ENCODE results near the gene RAPGEF6. TPM values are rescaled to one million over a fixed set of nuclear protein-coding genes. Genes with fewer than 3 reads are reported as not detected.
A peak's percentile ranks its signal among the peaks of the same experiment; 100 is the strongest.
"Not testable (repeated sequence)": the region's sequence is repeated elsewhere in the genome, so short reads cannot be mapped to it uniquely, and the experiment has no call there.

The RAPGEF6 gene
- total RNA-seq, 5 donors from 2014 or later (not counting 1 experiment from before 2014, with no cell fraction given), result 82.9 to 122 (median 87.7) TPM

DNA sequence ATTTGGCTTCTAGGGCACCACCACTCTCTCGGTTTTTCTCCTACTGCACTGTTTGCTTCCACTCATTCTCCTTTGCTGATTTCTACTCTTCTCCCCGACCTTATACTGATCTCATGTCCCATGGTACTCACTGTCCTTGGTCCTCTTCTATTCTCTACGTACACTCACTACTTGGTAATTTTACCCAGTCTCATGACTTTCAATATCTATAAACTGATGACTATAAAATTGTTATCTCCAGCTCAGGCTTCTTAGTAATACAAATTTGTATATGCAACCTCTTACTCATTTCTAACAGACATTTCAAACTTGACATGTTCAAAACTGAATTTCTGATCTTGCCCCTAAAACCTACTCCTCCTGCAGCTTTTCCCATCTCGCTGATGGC, 4.1 kb downstream of the RAPGEF6 start:
- Histone ChIP-seq H3K27ac (ENCODE audit: low read length) (no peak overlapping the region), H3K4me1 (ENCODE audit: control insufficient read depth in 1 of 2, extremely low read depth in 1 of 2, insufficient read depth in 2 of 2, low read length in 2 of 2) (peaks cover 29 to 45% of the 10 kb centered on the region in 2 experiments), H3K27me3 (replicated peaks in 1 of 2; ENCODE audit: control insufficient read depth in 2 of 2, extremely low read depth in 1 of 2, insufficient read depth in 2 of 2, low read length in 1 of 2) (no peaks in the 10 kb centered on the region), H3K4me3 (ENCODE audit: control insufficient read depth in 1 of 2, extremely low read depth in 1 of 2, low read length in 1 of 2) (no peak overlapping the region), H3K9me3 (no peaks in the 10 kb centered on the region), H3K36me3 (ENCODE audit: control insufficient read depth in 2 of 2, extremely low read depth in 1 of 2, insufficient read depth in 1 of 2, low read length in 1 of 2) (no peaks in the 10 kb centered on the region)
- ATAC-seq (replicated peaks in 1 of 4) (no peak), DNase-seq (no peak)
- Mint-ChIP-seq H3K27ac (no peak overlapping the region), H3K36me3 (peaks cover 11% of the 10 kb centered on the region), H3K27me3 (no peaks in the 10 kb centered on the region), H3K9me3 (no peaks in the 10 kb centered on the region), H3K4me1 (peaks cover 13 to 51% (median 17%) of the 10 kb centered on the region in 3 donors), H3K4me3 (no peak overlapping the region)
- ChIA-PET CTCF (interaction anchor here (0.6 to 1.0 kb wide), 2 partner anchors 17 to 41 kb away, joined by 3 to 4 read pairs; no protein-coding TSS in a partner anchor), POLR2A (interaction anchor here (0.6 to 0.7 kb wide), 4 partner anchors 26 to 526 kb away, joined by 3 to 9 read pairs (median 5); no protein-coding TSS in a partner anchor)
- WGBS (ENCODE audit: insufficient coverage), result 66% methylated on average over 4 of the region's 4 CpGs

DNA sequence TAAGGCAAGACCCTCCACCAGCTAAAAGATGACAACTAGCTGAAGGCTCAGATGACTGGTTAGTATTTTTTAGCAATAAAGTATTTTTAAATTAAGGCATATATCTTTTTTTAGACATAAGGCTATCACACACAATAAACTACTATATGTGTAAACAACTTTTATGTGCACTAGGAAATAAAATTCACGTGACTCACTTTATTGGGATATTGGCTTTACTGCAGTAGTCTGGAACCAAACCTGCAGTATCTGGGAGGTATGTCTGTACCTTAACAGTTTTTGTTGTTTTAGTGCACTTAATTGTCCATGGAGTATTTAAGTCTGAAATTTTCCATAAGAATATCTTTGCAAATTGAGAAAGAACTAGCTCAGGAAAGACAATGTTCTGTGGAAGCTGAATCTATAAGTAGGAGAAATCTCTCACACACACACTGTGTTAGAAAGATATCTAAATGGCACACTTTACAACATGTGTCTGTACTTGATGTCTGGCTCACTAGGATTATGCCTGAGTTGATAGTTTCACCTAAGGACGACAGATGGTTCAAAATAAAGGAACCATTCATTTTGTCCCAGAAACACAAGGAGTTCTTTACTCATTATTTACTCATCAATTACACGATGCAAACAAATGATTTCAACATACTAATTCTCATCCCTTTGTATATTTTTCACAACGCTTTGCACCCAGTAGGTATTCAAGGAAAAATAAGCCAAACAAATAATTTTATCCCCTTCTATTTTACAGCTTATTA, 4.6 kb downstream of the RAPGEF6 start:
- Histone ChIP-seq H3K27me3 (replicated peaks in 1 of 2; ENCODE audit: control insufficient read depth in 2 of 2, extremely low read depth in 1 of 2, insufficient read depth in 2 of 2, low read length in 1 of 2) (no peaks in the 10 kb centered on the region), H3K4me3 (ENCODE audit: control insufficient read depth in 1 of 2, extremely low read depth in 1 of 2, low read length in 1 of 2) (no peak overlapping the region), H3K36me3 (ENCODE audit: control insufficient read depth in 2 of 2, extremely low read depth in 1 of 2, insufficient read depth in 1 of 2, low read length in 1 of 2) (no peaks in the 10 kb centered on the region), H3K9me3 (no peaks in the 10 kb centered on the region), H3K4me1 (ENCODE audit: control insufficient read depth in 1 of 2, extremely low read depth in 1 of 2, insufficient read depth in 2 of 2, low read length in 2 of 2) (peaks cover 27 to 45% of the 10 kb centered on the region in 2 experiments), H3K27ac (ENCODE audit: low read length) (no peak overlapping the region)
- ATAC-seq (replicated peaks in 1 of 4) (no peak), DNase-seq (no peak)
- ChIA-PET CTCF (interaction anchor here (0.6 to 1.4 kb wide), 7 partner anchors 18 to 372 kb away, joined by 3 to 5 read pairs (median 4); no protein-coding TSS in a partner anchor), POLR2A (interaction anchor here (0.6 to 0.7 kb wide), 5 partner anchors 18 to 526 kb away, joined by 3 to 9 read pairs (median 5); no protein-coding TSS in a partner anchor)
- H3K27ac Mint-ChIP-seq, result no peak overlapping the region
- H3K36me3 Mint-ChIP-seq, result peaks cover 15% of the 10 kb centered on the region
- peak overlapping the region in 1 of 3 donors; percentile 58 for H3K4me3 Mint-ChIP-seq
- WGBS (ENCODE audit: insufficient coverage), result 80% methylated on average over 2 of the region's 4 CpGs
- no peaks in the 10 kb centered on the region for H3K27me3 Mint-ChIP-seq
- peaks cover 11 to 52% (median 18%) of the 10 kb centered on the region in 3 donors for H3K4me1 Mint-ChIP-seq
- H3K9me3 Mint-ChIP-seq, result no peaks in the 10 kb centered on the region

DNA sequence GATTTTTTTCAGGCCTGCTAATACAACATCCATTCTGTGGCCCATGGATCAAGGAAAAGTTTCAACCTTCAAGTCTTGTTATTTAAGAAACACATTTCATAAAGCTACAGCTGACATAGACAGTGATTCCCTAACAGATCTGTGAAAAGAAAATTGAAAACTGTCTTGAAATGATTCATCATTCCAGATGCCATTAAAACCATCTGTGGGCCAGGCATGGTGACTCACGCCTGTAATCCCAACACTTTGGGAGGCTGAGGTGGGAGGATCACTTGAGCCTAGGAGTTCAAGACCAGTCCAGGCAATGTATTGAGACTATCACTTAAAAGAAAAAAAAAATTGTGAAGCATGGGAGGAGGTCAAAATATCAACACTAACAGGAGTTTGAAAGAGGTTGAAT, 6.0 kb downstream of the RAPGEF6 start:
- H3K36me3 ChIP-seq (ENCODE audit: control insufficient read depth in 2 of 2, extremely low read depth in 1 of 2, insufficient read depth in 1 of 2, low read length in 1 of 2), result no peaks in the 10 kb centered on the region
- POLR2A ChIA-PET, result interaction anchor here in 1 of 2 donors (0.6 kb wide), 1 partner anchor 543 kb away, joined by 6 read pairs; no protein-coding TSS in a partner anchor
- CTCF ChIA-PET, result interaction anchor here in 1 of 2 donors (0.7 to 1.4 kb wide), 3 partner anchors 40 to 429 kb away, joined by 3 to 8 read pairs (median 4); no protein-coding TSS in a partner anchor
- no peaks in the 10 kb centered on the region for H3K27me3 ChIP-seq (replicated peaks in 1 of 2; ENCODE audit: control insufficient read depth in 2 of 2, extremely low read depth in 1 of 2, insufficient read depth in 2 of 2, low read length in 1 of 2)
- Mint-ChIP-seq H3K9me3 (no peaks in the 10 kb centered on the region), H3K36me3 (peaks cover 20% of the 10 kb centered on the region), H3K27me3 (no peaks in the 10 kb centered on the region), H3K4me1 (peaks cover 12 to 52% (median 19%) of the 10 kb centered on the region in 3 donors), H3K4me3 (peak overlapping the region; percentile 3 to 58 (median 4)), H3K27ac (no peak overlapping the region)
- DNase-seq, result no peak
- H3K27ac ChIP-seq (ENCODE audit: low read length), result no peak overlapping the region
- H3K4me1 ChIP-seq (ENCODE audit: control insufficient read depth in 1 of 2, extremely low read depth in 1 of 2, insufficient read depth in 2 of 2, low read length in 2 of 2), result peaks cover 29 to 44% of the 10 kb centered on the region in 2 experiments
- H3K4me3 ChIP-seq (ENCODE audit: control insufficient read depth in 1 of 2, extremely low read depth in 1 of 2, low read length in 1 of 2), result no peak overlapping the region
- ATAC-seq (replicated peaks in 1 of 4), result no peak
- no CpG with 5 or more reads among the region's 1 CpG for WGBS (ENCODE audit: insufficient coverage)
- no peaks in the 10 kb centered on the region for H3K9me3 ChIP-seq

DNA sequence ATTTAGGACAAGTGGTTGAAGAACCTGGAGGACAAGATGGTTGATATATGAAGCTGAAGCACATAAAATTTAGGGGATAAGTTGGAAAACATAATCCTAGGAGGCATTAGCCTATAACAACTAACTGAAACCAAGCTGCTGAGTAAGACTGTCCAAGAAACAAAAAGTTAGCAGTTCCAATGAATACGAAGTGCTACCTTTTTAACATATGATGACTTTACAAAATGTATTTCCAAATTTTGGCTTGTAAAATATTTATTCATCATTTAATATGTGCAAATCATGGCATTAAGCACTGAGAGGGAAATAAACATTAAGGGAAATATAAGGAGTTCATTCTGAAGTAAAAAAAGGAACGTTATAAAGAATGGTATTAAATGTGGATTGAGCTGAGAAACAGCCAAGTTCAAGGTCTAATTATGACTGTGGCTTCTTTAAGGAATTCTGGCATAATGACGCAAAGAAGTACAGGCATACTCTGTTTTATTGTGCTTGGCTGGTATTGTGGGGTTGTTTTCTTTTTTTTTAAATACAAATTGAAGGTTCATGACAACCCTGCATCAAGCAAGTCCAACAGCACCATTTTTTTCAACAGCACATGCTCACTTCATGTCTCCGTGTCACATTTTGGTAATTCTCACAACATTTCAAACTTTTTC, 7.7 kb downstream of the RAPGEF6 start:
- ATAC-seq (replicated peaks in 1 of 4), result no peak
- Histone ChIP-seq H3K27me3 (replicated peaks in 1 of 2; ENCODE audit: control insufficient read depth in 2 of 2, extremely low read depth in 1 of 2, insufficient read depth in 2 of 2, low read length in 1 of 2) (no peaks in the 10 kb centered on the region), H3K36me3 (ENCODE audit: control insufficient read depth in 2 of 2, extremely low read depth in 1 of 2, insufficient read depth in 1 of 2, low read length in 1 of 2) (peaks cover 1 to 6% of the 10 kb centered on the region in 2 donors), H3K4me1 (ENCODE audit: control insufficient read depth in 1 of 2, extremely low read depth in 1 of 2, insufficient read depth in 2 of 2, low read length in 2 of 2) (peaks cover 19 to 29% of the 10 kb centered on the region in 2 experiments), H3K27ac (ENCODE audit: low read length) (no peak overlapping the region), H3K4me3 (ENCODE audit: control insufficient read depth in 1 of 2, extremely low read depth in 1 of 2, low read length in 1 of 2) (no peak overlapping the region), H3K9me3 (no peaks in the 10 kb centered on the region)
- DNase-seq, result no peak
- whole genome bisulfite sequencing (ENCODE audit: insufficient coverage), result 88% methylated on average over 1 of the region's 4 CpGs
- no peak overlapping the region for H3K4me3 Mint-ChIP-seq
- no peaks in the 10 kb centered on the region for H3K27me3 Mint-ChIP-seq
- CTCF ChIA-PET, result interaction anchor here in 1 of 2 donors (0.7 to 1.2 kb wide), 2 partner anchors 38 to 174 kb away, joined by 3 read pairs; no protein-coding TSS in a partner anchor
- no peaks in the 10 kb centered on the region for H3K9me3 Mint-ChIP-seq
- peaks cover 33% of the 10 kb centered on the region for H3K36me3 Mint-ChIP-seq
- peaks cover 22 to 62% (median 30%) of the 10 kb centered on the region in 3 donors for H3K4me1 Mint-ChIP-seq
- POLR2A ChIA-PET, result interaction anchor here in 1 of 2 donors (0.8 kb wide), 1 partner anchor 33 kb away, joined by 3 read pairs; no protein-coding TSS in a partner anchor
- H3K27ac Mint-ChIP-seq, result no peak overlapping the region

DNA sequence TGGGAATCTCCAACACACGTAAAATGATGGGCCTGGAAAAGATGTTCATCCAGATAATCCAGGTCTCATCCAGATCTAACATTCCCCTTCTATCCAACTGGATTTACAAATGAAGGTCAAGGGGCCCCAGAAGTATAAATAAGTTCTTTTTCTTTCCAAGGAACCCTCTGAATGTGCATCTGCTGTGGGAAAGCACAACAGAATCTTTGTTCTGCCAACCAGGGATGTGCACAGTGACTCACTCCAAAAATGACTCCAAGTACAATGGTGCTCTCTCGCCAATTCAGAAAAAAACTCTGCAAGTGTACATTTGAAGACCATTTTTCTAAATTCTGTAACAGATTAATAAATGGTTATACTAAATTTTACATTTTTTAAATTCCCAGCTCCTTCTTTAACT, 12.4 kb downstream of the RAPGEF6 start:
- DNase-seq (no peak), ATAC-seq (replicated peaks in 1 of 4) (no peak)
- Mint-ChIP-seq H3K27ac (no peak overlapping the region), H3K9me3 (no peaks in the 10 kb centered on the region), H3K36me3 (peaks cover 39% of the 10 kb centered on the region), H3K4me1 (peaks cover 67 to 77% (median 69%) of the 10 kb centered on the region in 3 donors), H3K4me3 (no peak overlapping the region), H3K27me3 (no peaks in the 10 kb centered on the region)
- WGBS (ENCODE audit: insufficient coverage), result no CpG with 5 or more reads among the region's 2 CpGs
- ChIA-PET POLR2A (no interaction called here), CTCF (no interaction called here)
- Histone ChIP-seq H3K4me3 (ENCODE audit: control insufficient read depth in 1 of 2, extremely low read depth in 1 of 2, low read length in 1 of 2) (no peak overlapping the region), H3K27me3 (replicated peaks in 1 of 2; ENCODE audit: control insufficient read depth in 2 of 2, extremely low read depth in 1 of 2, insufficient read depth in 2 of 2, low read length in 1 of 2) (no peaks in the 10 kb centered on the region), H3K9me3 (no peaks in the 10 kb centered on the region), H3K36me3 (ENCODE audit: control insufficient read depth in 2 of 2, extremely low read depth in 1 of 2, insufficient read depth in 1 of 2, low read length in 1 of 2) (peaks cover 6 to 8% of the 10 kb centered on the region in 2 donors), H3K27ac (ENCODE audit: low read length) (no peak overlapping the region), H3K4me1 (ENCODE audit: control insufficient read depth in 1 of 2, extremely low read depth in 1 of 2, insufficient read depth in 2 of 2, low read length in 2 of 2) (peaks cover 5 to 8% of the 10 kb centered on the region in 2 experiments)

DNA sequence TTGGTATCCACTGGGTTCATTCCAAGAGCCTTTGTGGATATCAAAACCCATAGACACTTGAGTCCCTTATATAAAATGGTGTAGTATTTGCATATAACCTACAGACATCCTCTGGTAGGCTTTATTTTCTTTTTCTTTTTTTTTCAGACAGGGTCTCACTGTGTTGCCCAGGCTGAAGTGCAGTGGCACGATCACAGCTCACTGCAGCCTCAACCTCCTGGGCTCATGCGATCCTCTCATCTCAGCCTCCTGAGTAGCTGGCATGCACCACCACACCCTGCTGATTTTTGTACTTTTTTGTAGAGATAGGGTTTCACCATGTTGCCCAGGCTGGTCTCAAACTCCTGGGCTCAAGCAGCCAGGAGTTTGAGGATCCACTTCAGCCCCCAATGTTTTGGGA, 13.9 kb downstream of the RAPGEF6 start:
- DNase-seq; H3K4me1 ChIP-seq (ENCODE audit: control insufficient read depth in 1 of 2, extremely low read depth in 1 of 2, insufficient read depth in 2 of 2, low read length in 2 of 2); H3K27me3 Mint-ChIP-seq; ATAC-seq (replicated peaks in 1 of 4); H3K4me3 Mint-ChIP-seq; H3K9me3 Mint-ChIP-seq; POLR2A ChIA-PET; H3K27ac ChIP-seq (ENCODE audit: low read length); H3K27me3 ChIP-seq (replicated peaks in 1 of 2; ENCODE audit: control insufficient read depth in 2 of 2, extremely low read depth in 1 of 2, insufficient read depth in 2 of 2, low read length in 1 of 2); H3K4me3 ChIP-seq (ENCODE audit: control insufficient read depth in 1 of 2, extremely low read depth in 1 of 2, low read length in 1 of 2); H3K27ac Mint-ChIP-seq; H3K36me3 ChIP-seq (ENCODE audit: control insufficient read depth in 2 of 2, extremely low read depth in 1 of 2, insufficient read depth in 1 of 2, low read length in 1 of 2); H3K9me3 ChIP-seq: not testable (repeated sequence)
- CTCF ChIA-PET, result interaction anchor here in 1 of 2 donors (0.6 kb wide), 1 partner anchor 118 kb away, joined by 4 read pairs; no protein-coding TSS in a partner anchor
- Mint-ChIP-seq H3K4me1 (peaks cover 76 to 79% (median 77%) of the 10 kb centered on the region in 3 donors), H3K36me3 (peaks cover 43% of the 10 kb centered on the region)
- 100% methylated on average over 1 of the region's 2 CpGs for WGBS (ENCODE audit: insufficient coverage)

Measured in T-cell (primary cell).